ENCODE data around the gene CACHD1.

CACHD1 gene

GRCh38 chr1:64523413-64524337 is 53.7 kb downstream of the CACHD1 start:
- no peak for DNase-seq (ENCODE audit: low read depth in 2 of 2)

GRCh38 chr1:64524614-64525013 is 54.7 kb downstream of the CACHD1 start:
- DNase-seq (ENCODE audit: low read depth in 2 of 2), result no peak

- DNase-seq (ENCODE audit: low read depth in 2 of 2), result no peak
Observed at GRCh38 chr1:64525116-64525686, 55.3 kb downstream of the CACHD1 start.

- no peak for DNase-seq (ENCODE audit: low read depth in 2 of 2)
Observed at GRCh38 chr1:64526312-64526711, 56.4 kb downstream of the CACHD1 start.

- no peak for DNase-seq (ENCODE audit: low read depth in 2 of 2)
Observed at GRCh38 chr1:64527165-64527564, 57.2 kb downstream of the CACHD1 start.

GRCh38 chr1:64527786-64528185 is 57.9 kb downstream of the CACHD1 start:
- no peak for DNase-seq (ENCODE audit: low read depth in 2 of 2)

- DNase-seq (ENCODE audit: low read depth in 2 of 2), result no peak
Observed at GRCh38 chr1:64530969-64531692, 61.2 kb downstream of the CACHD1 start.

- no peak for DNase-seq (ENCODE audit: low read depth in 2 of 2)
Observed at GRCh38 chr1:64532646-64533045, 62.7 kb downstream of the CACHD1 start.

- DNase-seq (ENCODE audit: low read depth in 2 of 2), result no peak
Observed at GRCh38 chr1:64535938-64536835, 66.3 kb downstream of the CACHD1 start.

GRCh38 chr1:64536836-64537490 is 67.0 kb downstream of the CACHD1 start:
- DNase-seq (ENCODE audit: low read depth in 2 of 2), result no peak

GRCh38 chr1:64537942-64538341 is 68.0 kb downstream of the CACHD1 start:
- no peak for DNase-seq (ENCODE audit: low read depth in 2 of 2)

GRCh38 chr1:64538389-64538788 is 68.5 kb downstream of the CACHD1 start:
- no peak for DNase-seq (ENCODE audit: low read depth in 2 of 2)

- no peak for DNase-seq (ENCODE audit: low read depth in 2 of 2)
Observed at GRCh38 chr1:64539289-64539688, 69.4 kb downstream of the CACHD1 start.

GRCh38 chr1:64539781-64540218 is 69.9 kb downstream of the CACHD1 start:
- no peak for DNase-seq (ENCODE audit: low read depth in 2 of 2)

- DNase-seq (ENCODE audit: low read depth in 2 of 2), result no peak
Observed at GRCh38 chr1:64540265-64540791, 70.4 kb downstream of the CACHD1 start.

- DNase-seq (ENCODE audit: low read depth in 2 of 2), result no peak
Observed at GRCh38 chr1:64542118-64542517, 72.2 kb downstream of the CACHD1 start.

GRCh38 chr1:64543831-64544230 is 73.9 kb downstream of the CACHD1 start:
- DNase-seq (ENCODE audit: low read depth in 2 of 2), result no peak

- DNase-seq (ENCODE audit: low read depth in 2 of 2), result no peak
Observed at GRCh38 chr1:64545118-64545843, 75.4 kb downstream of the CACHD1 start.

- no peak for DNase-seq (ENCODE audit: low read depth in 2 of 2)
Observed at GRCh38 chr1:64546013-64546412, 76.1 kb downstream of the CACHD1 start.

Measured in fibroblast of skin of left quadriceps (primary cell).